MCF 10A (cell line): ENCODE measurements around the gene PPFIA1. TPM values are rescaled to one million over a fixed set of nuclear protein-coding genes. Genes with fewer than 3 reads are reported as not detected.

Source experiments
- BruUV-seq: library from RNA; stranded (reverse); fragments of 400-500 nt; replicated peaks from 2 replicates; lab custom pipeline; 2021; lab: Mats Ljungman, UMichigan
- CTCF ChIA-PET: fragments of 300-600 bp; sonication (Branson Sonifier 250); formaldehyde crosslinking; extraction: SDS; loops from one replicate; lab custom pipeline; 2021; ENCODE audit warnings: antibody characterized with exemption, inconsistent platforms; lab: Yijun Ruan, JAX
- POLR2A ChIA-PET: fragments of 300-600, 350-650 bp; sonication (Branson Sonifier 250); formaldehyde crosslinking; extraction: SDS; loops from one replicate; lab custom pipeline; 2020; ENCODE audit warnings: antibody characterized with exemption, inconsistent platforms; lab: Yijun Ruan, JAX
- DNase-seq: peaks from one replicate; pipeline ENCODE4 v3.0.0-alpha.2; 2018; ENCODE audit not compliant: unreplicated experiment
- H3K27ac Mint-ChIP-seq: one replicate; pipeline ENCODE4 v1.8.0; 2022; ENCODE audit warnings: mild to moderate bottlenecking, low read depth, mixed read lengths; ENCODE audit not compliant: unreplicated experiment
- H3K27me3 Mint-ChIP-seq: one replicate; pipeline ENCODE4 v1.8.0; 2022; ENCODE audit warnings: mixed read lengths; ENCODE audit not compliant: insufficient read depth, unreplicated experiment
- H3K36me3 Mint-ChIP-seq: one replicate; pipeline ENCODE4 v1.8.0; 2022; ENCODE audit warnings: mild to moderate bottlenecking, moderate library complexity, mixed read lengths; ENCODE audit not compliant: insufficient read depth, unreplicated experiment
- H3K4me1 Mint-ChIP-seq: one replicate; pipeline ENCODE4 v1.8.0; 2022; ENCODE audit warnings: mixed read lengths; ENCODE audit not compliant: insufficient read depth, unreplicated experiment
- H3K4me3 Mint-ChIP-seq: one replicate; pipeline ENCODE4 v1.8.0; 2022; ENCODE audit warnings: mild to moderate bottlenecking, moderate library complexity, mixed read lengths; ENCODE audit not compliant: unreplicated experiment
- H3K9me3 Mint-ChIP-seq: one replicate; pipeline ENCODE4 v1.8.0; 2022; ENCODE audit warnings: mixed read lengths; ENCODE audit not compliant: unreplicated experiment
- CTCF ChIP-seq: fragments of 200-600 bp; IDR thresholded peaks from one replicate; pipeline ENCODE4 v1.8.0; 2022; ENCODE audit warnings: antibody characterized with exemption, mild to moderate bottlenecking; ENCODE audit not compliant: unreplicated experiment
- intact Hi-C: fragments of 100-400 bp; cut with micrococcal nuclease; formaldehyde crosslinking; loops from 2 replicates; pipeline ENCODE4 v1.14.1; 2022
- total RNA-seq: library from RNA; stranded (reverse); gene quantifications from 2 replicates; pipeline ENCODE4 v1.2.3, GENCODE V29; 2022

PPFIA1 gene
- total RNA-seq, 1 experiment from 2014 or later = 78.8 TPM

GRCh38 chr11:70360211-70360610, 89.7 kb downstream of the PPFIA1 start:
- POLR2A ChIA-PET = no interaction called here
- BruUV-seq = no TSS peak
- Mint-ChIP-seq H3K4me1 (no peaks in the 10 kb centered on the region), H3K4me3 (no peak overlapping the region), H3K27ac (no peak overlapping the region), H3K9me3 (no peaks in the 10 kb centered on the region), H3K36me3 (peaks cover 80% of the 10 kb centered on the region), H3K27me3 (no peaks in the 10 kb centered on the region)
- CTCF ChIA-PET = interaction anchor here (0.5 to 0.7 kb wide), 3 partner anchors 13 to 1095 kb away, joined by 3 read pairs; no protein-coding TSS in a partner anchor
- no peak for DNase-seq
- TF ChIP-seq CTCF = no peak
- intact Hi-C loops = no loop called here

GRCh38 chr11:70364178-70364577, 93.7 kb downstream of the PPFIA1 start:
- intact Hi-C loops = no loop called here
- DNase-seq = no peak
- H3K4me1 Mint-ChIP-seq = no peaks in the 10 kb centered on the region
- no peaks in the 10 kb centered on the region for H3K9me3 Mint-ChIP-seq
- TF ChIP-seq CTCF = no peak
- no peak overlapping the region for H3K27ac Mint-ChIP-seq
- H3K36me3 Mint-ChIP-seq = peaks cover 82% of the 10 kb centered on the region
- H3K4me3 Mint-ChIP-seq = no peak overlapping the region
- BruUV-seq = no TSS peak
- ChIA-PET CTCF (no interaction called here), POLR2A (interaction anchor here (1.2 kb wide), 1 partner anchor 12 kb away, joined by 6 read pairs; no protein-coding TSS in a partner anchor)
- H3K27me3 Mint-ChIP-seq = no peaks in the 10 kb centered on the region

DNA sequence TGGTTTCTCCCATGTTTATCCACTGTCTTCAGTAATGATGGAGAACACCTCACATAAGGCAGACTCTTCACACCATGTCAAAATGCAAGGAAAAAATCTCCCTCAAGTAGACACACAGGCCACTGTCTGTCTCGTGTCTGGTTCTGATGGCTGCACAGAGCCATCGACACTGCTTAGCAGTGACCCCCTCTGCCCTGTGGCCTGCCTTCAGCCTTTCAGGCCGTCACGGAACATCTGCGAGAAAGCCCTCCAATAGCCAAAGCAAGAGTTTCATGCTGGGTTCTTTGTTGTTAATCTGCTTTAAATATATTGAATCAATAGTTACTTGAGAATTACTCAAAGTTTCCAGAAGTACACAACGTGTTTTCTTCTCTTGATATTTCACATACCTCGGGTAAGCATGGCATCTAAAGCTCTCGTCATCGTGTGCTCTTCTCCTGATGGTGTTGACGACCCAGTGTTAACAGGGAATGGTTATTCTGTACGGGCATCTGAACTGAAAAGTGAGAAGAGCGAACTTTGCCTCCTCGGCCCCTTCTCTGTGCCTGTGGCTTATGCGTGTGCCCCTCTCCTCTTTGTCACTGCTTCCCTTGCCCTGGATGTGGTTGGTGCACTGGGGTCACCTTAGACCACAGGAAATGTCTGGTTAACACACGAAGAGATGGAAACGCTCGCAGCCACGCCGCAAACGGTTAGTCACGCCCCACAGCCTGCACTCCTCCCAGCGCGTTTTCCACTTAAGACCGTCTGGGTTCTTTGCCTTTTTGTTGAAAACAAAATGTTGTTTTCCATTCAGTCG, 94.5 kb downstream of the PPFIA1 start:
- intact Hi-C loops = no loop called here
- no peak for DNase-seq
- Mint-ChIP-seq H3K9me3 (no peaks in the 10 kb centered on the region), H3K27ac (no peak overlapping the region), H3K4me1 (no peaks in the 10 kb centered on the region), H3K4me3 (no peak overlapping the region), H3K27me3 (no peaks in the 10 kb centered on the region), H3K36me3 (peaks cover 79% of the 10 kb centered on the region)
- TF ChIP-seq CTCF = no peak
- BruUV-seq = no TSS peak
- POLR2A ChIA-PET = interaction anchor here (1.7 kb wide), 1 partner anchor 31 kb away, joined by 4 read pairs; no protein-coding TSS in a partner anchor
- CTCF ChIA-PET = interaction anchor here (0.6 kb wide), 1 partner anchor 163 kb away, joined by 3 read pairs; no protein-coding TSS in a partner anchor

DNA sequence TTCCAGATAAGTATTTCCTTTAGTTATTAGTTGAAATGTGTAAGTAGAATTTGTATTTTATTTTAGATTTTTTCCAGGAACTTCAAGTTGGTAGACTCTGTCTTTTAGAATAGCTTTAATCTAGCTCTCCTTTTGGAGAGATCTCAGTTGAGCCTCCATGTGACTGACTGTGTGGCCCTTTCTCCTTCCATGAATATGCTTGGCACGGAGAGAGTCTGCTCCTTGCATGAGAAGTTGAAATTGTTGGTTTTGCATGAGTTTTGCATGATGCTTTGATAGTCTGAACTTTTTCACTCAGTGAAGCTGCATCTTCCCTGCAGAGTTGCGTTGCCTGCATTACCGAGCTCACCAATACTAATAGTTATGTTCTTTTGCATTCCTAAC, 95.0 kb downstream of the PPFIA1 start:
- DNase-seq = no peak
- intact Hi-C loops = no loop called here
- POLR2A ChIA-PET = interaction anchor here (1.7 kb wide), 1 partner anchor 31 kb away, joined by 4 read pairs; no protein-coding TSS in a partner anchor
- CTCF ChIA-PET = interaction anchor here (0.6 kb wide), 1 partner anchor 164 kb away, joined by 3 read pairs; no protein-coding TSS in a partner anchor
- H3K36me3 Mint-ChIP-seq = peaks cover 84% of the 10 kb centered on the region
- no TSS peak for BruUV-seq
- no peaks in the 10 kb centered on the region for H3K27me3 Mint-ChIP-seq
- no peak overlapping the region for H3K4me3 Mint-ChIP-seq
- H3K27ac Mint-ChIP-seq = no peak overlapping the region
- H3K9me3 Mint-ChIP-seq = no peaks in the 10 kb centered on the region
- TF ChIP-seq CTCF = no peak
- H3K4me1 Mint-ChIP-seq = no peaks in the 10 kb centered on the region
